Large intestine (tissue), 3 donors: Measurements from ENCODE around the gene LTO1. TPM values are rescaled to one million over a fixed set of nuclear protein-coding genes. Genes with fewer than 3 reads are reported as not detected.

Source experiments
- DNase-seq, 2 donors: peaks; one replicate each; pipeline versions ENCODE4 v3.0.0 to v3.0.0-alpha.2; 2013
- H3K27ac ChIP-seq: one replicate; pipeline ENCODE4 v1.5.1; 2013; ENCODE audit warnings: low read length
- H3K27me3 ChIP-seq: 2 replicates; pipeline ENCODE4 v1.6.1; 2013; ENCODE audit warnings: low read length; ENCODE audit not compliant: control insufficient read depth, insufficient read depth
- H3K36me3 ChIP-seq: 2 replicates; pipeline ENCODE4 v1.6.1; 2013; ENCODE audit warnings: low read length; ENCODE audit not compliant: control insufficient read depth, insufficient read depth
- H3K4me1 ChIP-seq: one replicate; pipeline ENCODE4 v1.6.1; 2013; ENCODE audit warnings: low read length; ENCODE audit not compliant: control insufficient read depth, insufficient read depth
- H3K4me3 ChIP-seq: one replicate; pipeline ENCODE4 v1.5.1; 2013; ENCODE audit warnings: low read length
- H3K9me3 ChIP-seq: one replicate; pipeline ENCODE4 v1.6.1; 2013; ENCODE audit warnings: mild to moderate bottlenecking, low read depth, low read length, moderate library complexity; ENCODE audit not compliant: control insufficient read depth
- WGBS: methylation state at CpG from one replicate; pipeline ENCODE4 v1.1.5; 2013; ENCODE audit warnings: low lambda C conversion rate; ENCODE audit not compliant: insufficient coverage; 5-methylcytosine and 5-hydroxymethylcytosine counted together
- polyA plus RNA-seq: library from polyadenylated mRNA; unstranded; fragments of 120-200 nt; gene quantifications from one replicate; pipeline ENCODE4 v1.2.1, GENCODE V29; 2013

Gene LTO1
- polyA plus RNA-seq, 1 donor, result 24.1 TPM

DNA sequence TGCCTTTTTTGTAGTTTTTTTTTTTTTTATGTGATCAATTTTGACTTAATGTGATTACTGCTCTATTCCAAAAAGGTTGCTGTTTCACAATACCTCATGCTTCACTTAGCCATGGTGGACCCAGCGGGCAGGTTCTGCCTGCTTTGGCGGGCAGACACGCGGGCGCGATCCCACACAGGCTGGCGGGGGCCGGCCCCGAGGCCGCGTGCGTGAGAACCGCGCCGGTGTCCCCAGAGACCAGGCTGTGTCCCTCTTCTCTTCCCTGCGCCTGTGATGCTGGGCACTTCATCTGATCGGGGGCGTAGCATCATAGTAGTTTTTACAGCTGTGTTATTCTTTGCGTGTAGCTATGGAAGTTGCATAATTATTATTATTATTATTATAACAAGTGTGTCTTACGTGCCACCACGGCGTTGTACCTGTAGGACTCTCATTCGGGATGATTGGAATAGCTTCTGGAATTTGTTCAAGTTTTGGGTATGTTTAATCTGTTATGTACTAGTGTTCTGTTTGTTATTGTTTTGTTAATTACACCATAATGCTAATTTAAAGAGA, 21.7 kb downstream of the LTO1 start:
- H3K27me3 ChIP-seq, result no peaks in the 10 kb centered on the region
- peaks cover 13% of the 10 kb centered on the region for H3K4me1 ChIP-seq
- H3K36me3 ChIP-seq, result peaks cover 47% of the 10 kb centered on the region
- DNase-seq, result no peak
- H3K9me3 ChIP-seq, result peaks cover 32% of the 10 kb centered on the region
- H3K27ac ChIP-seq, result no peak overlapping the region
- WGBS, result no CpG with 5 or more reads among the region's 23 CpGs
- no peak overlapping the region for H3K4me3 ChIP-seq

DNA sequence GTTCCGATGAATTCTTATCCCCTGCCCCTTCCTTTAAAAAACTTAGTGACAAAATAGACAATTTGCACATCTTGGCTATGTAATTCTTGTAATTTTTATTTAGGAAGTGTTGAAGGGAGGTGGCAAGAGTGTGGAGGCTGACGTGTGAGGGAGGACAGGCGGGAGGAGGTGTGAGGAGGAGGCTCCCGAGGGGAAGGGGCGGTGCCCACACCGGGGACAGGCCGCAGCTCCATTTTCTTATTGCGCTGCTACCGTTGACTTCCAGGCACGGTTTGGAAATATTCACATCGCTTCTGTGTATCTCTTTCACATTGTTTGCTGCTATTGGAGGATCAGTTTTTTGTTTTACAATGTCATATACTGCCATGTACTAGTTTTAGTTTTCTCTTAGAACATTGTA, 22.2 kb downstream of the LTO1 start:
- WGBS, result 86% methylated on average over 8 of the region's 11 CpGs
- H3K9me3 ChIP-seq, result peaks cover 32% of the 10 kb centered on the region
- no peaks in the 10 kb centered on the region for H3K27me3 ChIP-seq
- no peak for DNase-seq
- no peak overlapping the region for H3K4me3 ChIP-seq
- peaks cover 52% of the 10 kb centered on the region for H3K36me3 ChIP-seq
- H3K27ac ChIP-seq, result no peak overlapping the region
- H3K4me1 ChIP-seq, result peaks cover 13% of the 10 kb centered on the region

GRCh38 chr11:69651834-69652620, 23.1 kb downstream of the LTO1 start:
- no peak for DNase-seq
- Histone ChIP-seq H3K4me1 (peaks cover 13% of the 10 kb centered on the region), H3K9me3 (peaks cover 30% of the 10 kb centered on the region), H3K36me3 (peaks cover 61% of the 10 kb centered on the region), H3K27me3 (no peaks in the 10 kb centered on the region), H3K27ac (no peak overlapping the region), H3K4me3 (no peak overlapping the region)
- 100% methylated on average over 1 of the region's 15 CpGs for WGBS

GRCh38 chr11:69650832-69651344, 24.3 kb downstream of the LTO1 start:
- WGBS, result 93% methylated on average over 3 of the region's 23 CpGs
- DNase-seq, result no peak
- Histone ChIP-seq H3K27me3 (no peaks in the 10 kb centered on the region), H3K9me3 (peaks cover 30% of the 10 kb centered on the region), H3K36me3 (peaks cover 71% of the 10 kb centered on the region), H3K27ac (no peak overlapping the region), H3K4me1 (peaks cover 13% of the 10 kb centered on the region), H3K4me3 (no peak overlapping the region)

DNA sequence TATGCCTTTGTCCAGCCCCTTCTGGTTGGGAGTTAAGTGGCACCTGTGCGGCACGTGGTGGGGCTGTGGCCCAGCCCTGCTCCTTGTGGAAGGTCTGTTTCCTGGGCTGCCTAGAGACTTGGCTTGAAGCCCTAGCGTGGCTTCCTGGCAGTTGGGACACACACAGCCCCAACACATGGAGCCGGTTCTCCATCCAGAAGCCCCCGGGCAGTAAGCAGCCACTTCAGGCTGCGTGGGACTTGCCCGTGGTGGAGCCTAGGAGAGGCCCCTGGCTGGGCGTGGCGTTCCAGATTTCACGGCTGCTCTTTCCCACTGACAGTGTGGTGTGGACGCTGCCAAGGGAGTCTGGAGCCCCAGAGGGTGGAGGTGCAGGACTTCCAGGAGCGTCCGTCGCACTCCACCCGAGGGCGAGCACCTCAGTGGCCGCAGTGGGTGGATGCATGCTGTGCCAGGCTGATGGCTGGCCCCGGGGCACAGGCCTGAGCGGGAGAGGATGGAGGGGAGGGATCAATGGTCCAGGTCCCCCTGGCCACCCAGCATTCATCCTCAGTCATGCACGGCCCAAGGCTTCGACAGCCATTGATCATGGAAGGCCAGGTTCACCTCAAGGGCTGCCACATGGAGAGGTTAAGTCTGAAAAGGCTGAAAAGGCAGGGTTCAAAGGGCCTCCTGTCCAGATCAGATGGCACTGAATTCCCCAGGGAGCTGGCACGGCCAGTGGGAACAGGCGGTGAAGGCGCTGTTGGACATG, 24.9 kb downstream of the LTO1 start:
- H3K36me3 ChIP-seq, result peaks cover 77% of the 10 kb centered on the region
- no peak overlapping the region for H3K4me3 ChIP-seq
- H3K9me3 ChIP-seq, result peaks cover 30% of the 10 kb centered on the region
- no peaks in the 10 kb centered on the region for H3K27me3 ChIP-seq
- WGBS, result no CpG with 5 or more reads among the region's 24 CpGs
- H3K4me1 ChIP-seq, result peaks cover 9% of the 10 kb centered on the region
- no peak overlapping the region for H3K27ac ChIP-seq
- no peak for DNase-seq

- Histone ChIP-seq H3K9me3 (peaks cover 30% of the 10 kb centered on the region), H3K27ac (no peak overlapping the region), H3K36me3 (peaks cover 84% of the 10 kb centered on the region), H3K4me3 (no peak overlapping the region), H3K4me1 (peaks cover 7% of the 10 kb centered on the region), H3K27me3 (no peaks in the 10 kb centered on the region)
- DNase-seq, result no peak
- WGBS, result no CpG with 5 or more reads among the region's 10 CpGs
These were observed 25.6 kb downstream of the LTO1 start for GRCh38 chr11:69649576-69649900.

DNA sequence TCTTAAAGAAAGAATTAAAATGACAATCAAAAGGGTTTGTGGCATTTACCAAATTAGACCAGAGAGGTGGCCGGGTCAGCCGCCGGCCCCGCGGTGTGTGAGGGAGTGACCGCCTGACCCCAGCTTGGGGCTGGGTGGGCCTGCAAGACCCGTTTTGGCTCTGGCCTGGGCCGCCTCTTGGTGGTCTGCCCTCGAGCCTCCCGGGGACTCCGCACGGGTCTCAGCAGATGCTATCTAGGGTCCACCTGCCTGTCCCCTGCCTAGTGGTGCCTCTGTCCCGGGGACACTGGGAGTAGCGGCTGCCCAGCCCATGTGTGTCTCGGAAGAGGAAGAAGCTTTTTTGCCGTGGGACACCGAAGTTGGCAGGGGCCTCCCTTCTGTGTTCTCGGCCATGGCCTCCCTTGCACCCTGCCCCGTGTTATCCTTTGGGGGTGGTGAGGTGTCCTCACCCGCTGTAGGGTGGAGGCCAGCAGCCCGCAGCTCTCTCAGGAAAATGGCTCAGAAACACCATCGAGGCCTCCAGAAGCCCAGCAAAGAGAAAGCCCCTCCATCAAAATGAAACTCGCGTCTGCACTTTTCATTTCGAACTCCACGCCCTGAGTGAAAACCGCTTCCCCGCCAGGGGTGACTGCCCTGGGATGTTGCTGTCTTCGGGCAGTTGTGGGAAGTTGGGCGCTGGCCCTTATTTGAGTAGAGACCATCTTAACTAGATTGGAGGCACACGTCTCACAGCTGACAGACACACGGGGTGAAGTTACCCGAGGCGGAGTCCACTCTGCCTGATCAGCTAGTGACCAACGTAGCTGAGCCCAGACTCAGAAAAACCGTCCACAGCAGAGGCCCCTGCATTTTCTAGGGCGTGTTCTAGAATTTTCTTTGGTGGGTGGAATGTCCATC, 26.2 kb downstream of the LTO1 start:
- no peak for DNase-seq
- Histone ChIP-seq H3K4me1 (peaks cover 11% of the 10 kb centered on the region), H3K27ac (no peak overlapping the region), H3K4me3 (no peak overlapping the region), H3K9me3 (peaks cover 27% of the 10 kb centered on the region), H3K36me3 (peaks cover 84% of the 10 kb centered on the region), H3K27me3 (no peaks in the 10 kb centered on the region)
- no CpG with 5 or more reads among the region's 37 CpGs for WGBS

- H3K27ac ChIP-seq, result no peak overlapping the region
- H3K9me3 ChIP-seq, result peaks cover 18% of the 10 kb centered on the region
- no peaks in the 10 kb centered on the region for H3K27me3 ChIP-seq
- WGBS, result no CpG with 5 or more reads among the region's 28 CpGs
- peaks cover 82% of the 10 kb centered on the region for H3K36me3 ChIP-seq
- H3K4me1 ChIP-seq, result peaks cover 16% of the 10 kb centered on the region
- DNase-seq, result no peak
- no peak overlapping the region for H3K4me3 ChIP-seq
These were observed 27.2 kb downstream of the LTO1 start for GRCh38 chr11:69647761-69648497.

DNA sequence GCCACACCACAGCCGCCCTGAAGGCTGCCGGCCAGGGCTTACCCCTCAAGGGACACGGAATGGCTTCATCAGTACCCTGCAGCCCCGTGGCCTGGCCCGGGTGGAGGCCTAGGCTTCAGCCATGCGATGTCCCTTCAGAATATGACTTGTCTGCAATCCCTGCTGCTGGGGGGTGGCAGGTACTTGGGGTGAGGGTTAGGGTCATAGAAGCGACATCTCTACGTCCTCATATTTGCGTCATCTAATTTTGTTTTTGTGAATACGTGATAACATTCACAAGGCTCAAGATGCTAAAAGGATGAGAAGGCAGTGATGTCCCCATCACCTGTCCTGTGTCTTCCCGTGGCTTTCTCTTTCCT, 27.8 kb downstream of the LTO1 start:
- Histone ChIP-seq H3K27ac (no peak overlapping the region), H3K27me3 (no peaks in the 10 kb centered on the region), H3K4me3 (no peak overlapping the region), H3K36me3 (peaks cover 81% of the 10 kb centered on the region), H3K4me1 (peaks cover 16% of the 10 kb centered on the region), H3K9me3 (peaks cover 13% of the 10 kb centered on the region)
- WGBS, result no CpG with 5 or more reads among the region's 11 CpGs
- DNase-seq, result no peak
